ENCODE measurements around the gene C11orf68. TPM values are rescaled to one million over a fixed set of nuclear protein-coding genes. Genes with fewer than 3 reads are reported as not detected.

The C11orf68 gene
- total RNA-seq, 1 experiment from 2014 or later = 20.1 TPM

- DNase-seq = no peak
- Mint-ChIP-seq H3K36me3 (ENCODE audit: insufficient read depth, unreplicated experiment) (peaks cover 52% of the 10 kb centered on the region), H3K4me1 (ENCODE audit: low read depth, unreplicated experiment) (peaks cover 24% of the 10 kb centered on the region), H3K9me3 (ENCODE audit: unreplicated experiment) (no peaks in the 10 kb centered on the region), H3K4me3 (ENCODE audit: unreplicated experiment) (peak overlapping the region; percentile 82), H3K27me3 (ENCODE audit: insufficient read depth, unreplicated experiment) (no peaks in the 10 kb centered on the region), H3K27ac (ENCODE audit: unreplicated experiment) (peak overlapping the region; percentile 69)
- BruUV-seq (replicated peaks) = no TSS peak
- POLR2A ChIA-PET = interaction anchor here (1.6 to 3.1 kb wide), 2 partner anchors 28 to 34 kb away, joined by 7 to 43 read pairs; partner anchors contain the start of genes CFL1 and MUS81
- Histone ChIP-seq H3K9me3 (no peaks in the 10 kb centered on the region), H3K4me3 (ENCODE audit: low read depth, low read length) (peak overlapping the region; percentile 68), H3K36me3 (ENCODE audit: control insufficient read depth, insufficient read depth, low read length) (peaks cover 4% of the 10 kb centered on the region), H3K27me3 (replicated peaks; ENCODE audit: control insufficient read depth, insufficient read depth, low read length) (no peaks in the 10 kb centered on the region), H3K4me1 (peaks cover 31% of the 10 kb centered on the region)
- intact Hi-C loops (cut with micrococcal nuclease; ENCODE audit: unreplicated experiment) = no loop called here
- TF ChIP-seq CTCF (IDR thresholded peaks at IDR 0.05; ENCODE audit: insufficient read depth in 1 of 2, low read depth in 1 of 2, low read length in 1 of 2, severe bottlenecking in 1 of 2, unreplicated experiment in 1 of 2) = no peak
- CTCF ChIA-PET = interaction anchor here (0.7 to 7.8 kb wide), 9 partner anchors 15 to 402 kb away, joined by 3 to 241 read pairs (median 8); partner anchors contain the start of genes AP5B1, CFL1, FOSL1 and KAT5
These were observed 31.8 kb downstream of the C11orf68 start for GRCh38 chr11:65886826-65887722.

GRCh38 chr11:65885808-65886536 is 32.9 kb downstream of the C11orf68 start:
- Histone ChIP-seq H3K36me3 (ENCODE audit: control insufficient read depth, insufficient read depth, low read length) (peaks cover 4% of the 10 kb centered on the region), H3K4me1 (peaks cover 25% of the 10 kb centered on the region), H3K27me3 (replicated peaks; ENCODE audit: control insufficient read depth, insufficient read depth, low read length) (no peaks in the 10 kb centered on the region), H3K4me3 (ENCODE audit: low read depth, low read length) (no peak overlapping the region), H3K9me3 (no peaks in the 10 kb centered on the region)
- ChIA-PET CTCF (interaction anchor here (0.9 to 7.8 kb wide), 7 partner anchors 14 to 174 kb away, joined by 3 to 241 read pairs (median 11); partner anchors contain the start of genes CFL1, FOSL1, KAT5 and MUS81), POLR2A (interaction anchor here (0.7 to 3.1 kb wide), 2 partner anchors 27 to 36 kb away, joined by 3 to 43 read pairs; partner anchors contain the start of genes CFL1 and MUS81)
- no peaks in the 10 kb centered on the region for H3K9me3 Mint-ChIP-seq (ENCODE audit: unreplicated experiment)
- DNase-seq = no peak
- H3K4me1 Mint-ChIP-seq (ENCODE audit: low read depth, unreplicated experiment) = peaks cover 23% of the 10 kb centered on the region
- H3K27me3 Mint-ChIP-seq (ENCODE audit: insufficient read depth, unreplicated experiment) = no peaks in the 10 kb centered on the region
- H3K4me3 Mint-ChIP-seq (ENCODE audit: unreplicated experiment) = peak overlapping the region; percentile 82
- no peak for TF ChIP-seq CTCF (IDR thresholded peaks at IDR 0.05; ENCODE audit: insufficient read depth in 1 of 2, low read depth in 1 of 2, low read length in 1 of 2, severe bottlenecking in 1 of 2, unreplicated experiment in 1 of 2)
- BruUV-seq (replicated peaks) = no TSS peak
- peaks cover 52% of the 10 kb centered on the region for H3K36me3 Mint-ChIP-seq (ENCODE audit: insufficient read depth, unreplicated experiment)
- intact Hi-C loops (cut with micrococcal nuclease; ENCODE audit: unreplicated experiment) = no loop called here
- no peak overlapping the region for H3K27ac Mint-ChIP-seq (ENCODE audit: unreplicated experiment)

GRCh38 chr11:65885231-65885630 is 33.6 kb downstream of the C11orf68 start:
- no peak for TF ChIP-seq CTCF (IDR thresholded peaks at IDR 0.05; ENCODE audit: insufficient read depth in 1 of 2, low read depth in 1 of 2, low read length in 1 of 2, severe bottlenecking in 1 of 2, unreplicated experiment in 1 of 2)
- Mint-ChIP-seq H3K4me1 (ENCODE audit: low read depth, unreplicated experiment) (peaks cover 23% of the 10 kb centered on the region), H3K27ac (ENCODE audit: unreplicated experiment) (no peak overlapping the region), H3K36me3 (ENCODE audit: insufficient read depth, unreplicated experiment) (peaks cover 46% of the 10 kb centered on the region), H3K4me3 (ENCODE audit: unreplicated experiment) (no peak overlapping the region), H3K27me3 (ENCODE audit: insufficient read depth, unreplicated experiment) (no peaks in the 10 kb centered on the region), H3K9me3 (ENCODE audit: unreplicated experiment) (no peaks in the 10 kb centered on the region)
- ChIA-PET CTCF (interaction anchor here (0.6 to 7.8 kb wide), 34 partner anchors 11 to 428 kb away, joined by 3 to 241 read pairs (median 4); partner anchors contain the start of genes BANF1, CFL1, EIF1AD and FOSL1), POLR2A (no interaction called here)
- intact Hi-C loops (cut with micrococcal nuclease; ENCODE audit: unreplicated experiment) = no loop called here
- no peak for DNase-seq
- BruUV-seq (replicated peaks) = no TSS peak
- no peaks in the 10 kb centered on the region for H3K27me3 ChIP-seq (replicated peaks; ENCODE audit: control insufficient read depth, insufficient read depth, low read length)
- H3K36me3 ChIP-seq (ENCODE audit: control insufficient read depth, insufficient read depth, low read length) = peaks cover 4% of the 10 kb centered on the region
- H3K4me3 ChIP-seq (ENCODE audit: low read depth, low read length) = no peak overlapping the region
- no peaks in the 10 kb centered on the region for H3K9me3 ChIP-seq
- H3K4me1 ChIP-seq = peaks cover 25% of the 10 kb centered on the region
